Measurements from ENCODE around the gene DNAH1. TPM values are rescaled to one million over a fixed set of nuclear protein-coding genes. Genes with fewer than 3 reads are reported as not detected.

DNAH1 gene
- total and polyA plus RNA-seq, 5 donors, result 2.6 to 4.0 (median 3.6) TPM

GRCh38 chr3:52383446-52383845 is 67.3 kb downstream of the DNAH1 start:
- H3K9me3 ChIP-seq (ENCODE audit: control insufficient read depth, low read length), result no peaks in the 10 kb centered on the region
- ATAC-seq, result no peak
- H3K27me3 ChIP-seq (ENCODE audit: control insufficient read depth, insufficient read depth), result no peaks in the 10 kb centered on the region
- no peak overlapping the region for H3K4me3 ChIP-seq (ENCODE audit: low read length)
- 88% methylated on average over 14 of the region's 14 CpGs for WGBS
- H3K4me1 ChIP-seq (ENCODE audit: control insufficient read depth, insufficient read depth, low read length), result no peaks in the 10 kb centered on the region
- intact Hi-C loops (cut with DNase I), result no loop called here
- no peak overlapping the region for H3K27ac ChIP-seq (ENCODE audit: low read length)
- DNase-seq, result no peak

DNA sequence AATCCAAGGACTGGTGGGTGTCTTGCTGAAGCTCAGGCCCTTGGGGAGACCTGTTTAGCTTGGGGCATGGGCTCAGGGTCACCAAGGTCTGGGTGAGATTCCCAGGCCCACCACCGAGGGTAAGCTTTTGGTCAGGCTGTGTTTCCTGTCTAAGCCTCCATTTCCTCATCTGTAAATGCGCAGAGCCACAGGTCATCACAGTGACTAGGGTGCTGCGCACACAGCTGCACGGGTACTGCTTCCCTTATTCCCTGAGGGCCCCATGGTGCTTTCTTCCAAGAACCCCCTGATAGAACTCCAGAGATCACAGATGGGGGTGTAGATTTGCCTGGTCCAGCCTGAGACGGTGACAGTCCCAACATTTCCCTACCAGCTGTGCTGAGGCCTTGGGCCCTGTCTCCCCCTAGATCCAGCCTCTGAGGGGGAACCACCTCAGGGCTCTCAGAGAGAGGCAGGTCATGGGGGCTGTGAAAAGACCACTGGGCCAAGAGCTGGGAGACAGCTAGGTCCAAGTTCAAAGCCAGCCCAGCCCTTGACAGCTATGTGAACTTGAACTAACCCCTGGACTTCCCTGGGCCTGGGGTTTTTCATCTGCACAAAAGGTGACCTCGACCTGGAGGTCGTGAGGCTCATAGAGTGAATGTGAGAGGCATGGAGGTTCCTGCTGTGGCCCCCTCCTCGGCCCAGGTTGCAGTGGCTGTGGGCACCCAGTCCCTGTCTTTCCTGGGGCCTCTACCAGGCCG is 68.1 kb downstream of the DNAH1 start:
- H3K27ac ChIP-seq (ENCODE audit: low read length), result no peak overlapping the region
- intact Hi-C loops (cut with DNase I), result no loop called here
- no peak overlapping the region for H3K4me3 ChIP-seq (ENCODE audit: low read length)
- no peak for ATAC-seq
- no peaks in the 10 kb centered on the region for H3K9me3 ChIP-seq (ENCODE audit: control insufficient read depth, low read length)
- no peak for DNase-seq
- H3K4me1 ChIP-seq (ENCODE audit: control insufficient read depth, insufficient read depth, low read length), result no peaks in the 10 kb centered on the region
- 79% methylated on average over 9 of the region's 9 CpGs for WGBS
- no peaks in the 10 kb centered on the region for H3K27me3 ChIP-seq (ENCODE audit: control insufficient read depth, insufficient read depth)

GRCh38 chr3:52385157-52385556 is 69.0 kb downstream of the DNAH1 start:
- DNase-seq (no peak), ATAC-seq (no peak)
- WGBS, result 66% methylated on average over 10 of the region's 10 CpGs
- Histone ChIP-seq H3K9me3 (ENCODE audit: control insufficient read depth, low read length) (no peaks in the 10 kb centered on the region), H3K4me3 (ENCODE audit: low read length) (no peak overlapping the region), H3K27me3 (ENCODE audit: control insufficient read depth, insufficient read depth) (no peaks in the 10 kb centered on the region), H3K4me1 (ENCODE audit: control insufficient read depth, insufficient read depth, low read length) (no peaks in the 10 kb centered on the region), H3K27ac (ENCODE audit: low read length) (no peak overlapping the region)
- intact Hi-C loops (cut with DNase I), result no loop called here

- no peak for ATAC-seq
- WGBS, result 96% methylated on average over 2 of the region's 2 CpGs
- intact Hi-C loops (cut with DNase I), result no loop called here
Observed at GRCh38 chr3:52387481-52387880, 71.4 kb downstream of the DNAH1 start.

DNA sequence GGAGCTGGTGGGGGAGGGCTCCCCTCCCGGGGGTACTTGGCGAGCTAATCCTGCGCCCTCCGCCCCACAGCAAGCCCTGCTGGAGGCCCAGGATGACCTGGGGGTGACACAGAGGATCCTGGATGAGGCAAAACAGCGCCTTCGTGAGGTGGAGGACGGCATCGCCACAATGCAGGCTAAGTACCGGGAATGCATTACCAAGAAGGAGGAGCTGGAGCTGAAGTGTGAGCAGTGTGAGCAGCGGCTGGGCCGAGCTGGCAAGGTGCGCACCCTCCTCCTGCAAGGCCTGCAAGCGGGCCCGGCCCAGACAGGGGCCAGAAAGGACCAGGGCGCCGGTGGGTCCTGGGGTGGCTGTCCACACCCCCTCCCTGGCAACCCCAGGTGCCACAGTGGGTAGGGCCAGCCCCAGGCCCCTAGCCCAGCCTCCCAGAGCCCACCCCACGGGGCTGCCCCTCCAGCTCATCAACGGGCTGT is 72.3 kb downstream of the DNAH1 start:
- intact Hi-C loops (cut with DNase I), result no loop called here
- H3K4me1 ChIP-seq (ENCODE audit: control insufficient read depth, insufficient read depth, low read length), result no peaks in the 10 kb centered on the region
- H3K27ac ChIP-seq (ENCODE audit: low read length), result no peak overlapping the region
- peak in 1 of 3 donors; percentile 53 for DNase-seq
- ATAC-seq, result no peak
- WGBS, result 80% methylated on average over 18 of the region's 18 CpGs
- no peaks in the 10 kb centered on the region for H3K27me3 ChIP-seq (ENCODE audit: control insufficient read depth, insufficient read depth)
- no peaks in the 10 kb centered on the region for H3K9me3 ChIP-seq (ENCODE audit: control insufficient read depth, low read length)
- H3K4me3 ChIP-seq (ENCODE audit: low read length), result no peak overlapping the region

More at GRCh38 chr3:52387481-52387880, 71.4 kb downstream of the DNAH1 start:
- Histone ChIP-seq H3K27me3 (ENCODE audit: control insufficient read depth, insufficient read depth) (no peaks in the 10 kb centered on the region), H3K4me3 (ENCODE audit: low read length) (no peak overlapping the region), H3K27ac (ENCODE audit: low read length) (no peak overlapping the region), H3K4me1 (ENCODE audit: control insufficient read depth, insufficient read depth, low read length) (no peaks in the 10 kb centered on the region), H3K9me3 (ENCODE audit: control insufficient read depth, low read length) (no peaks in the 10 kb centered on the region)
- no peak for DNase-seq

- ATAC-seq (no peak), DNase-seq (peak in 1 of 3 donors; percentile 11)
- WGBS, result 94% methylated on average over 9 of the region's 9 CpGs
- H3K9me3 ChIP-seq (ENCODE audit: control insufficient read depth, low read length), result no peaks in the 10 kb centered on the region
- H3K4me3 ChIP-seq (ENCODE audit: low read length), result no peak overlapping the region
- intact Hi-C loops (cut with DNase I), result no loop called here
- no peaks in the 10 kb centered on the region for H3K27me3 ChIP-seq (ENCODE audit: control insufficient read depth, insufficient read depth)
- H3K4me1 ChIP-seq (ENCODE audit: control insufficient read depth, insufficient read depth, low read length), result no peaks in the 10 kb centered on the region
- no peak overlapping the region for H3K27ac ChIP-seq (ENCODE audit: low read length)
Observed at GRCh38 chr3:52388933-52389332, 72.8 kb downstream of the DNAH1 start.

- Histone ChIP-seq H3K4me1 (ENCODE audit: control insufficient read depth, insufficient read depth, low read length) (no peaks in the 10 kb centered on the region), H3K4me3 (ENCODE audit: low read length) (no peak overlapping the region), H3K9me3 (ENCODE audit: control insufficient read depth, low read length) (no peaks in the 10 kb centered on the region), H3K27ac (ENCODE audit: low read length) (no peak overlapping the region), H3K27me3 (ENCODE audit: control insufficient read depth, insufficient read depth) (no peaks in the 10 kb centered on the region)
- intact Hi-C loops (cut with DNase I), result no loop called here
- DNase-seq, result peak in 1 of 3 donors; percentile 29
- WGBS, result 97% methylated on average over 12 of the region's 12 CpGs
- no peak for ATAC-seq
Observed at GRCh38 chr3:52391096-52391495, 75.0 kb downstream of the DNAH1 start.

DNA sequence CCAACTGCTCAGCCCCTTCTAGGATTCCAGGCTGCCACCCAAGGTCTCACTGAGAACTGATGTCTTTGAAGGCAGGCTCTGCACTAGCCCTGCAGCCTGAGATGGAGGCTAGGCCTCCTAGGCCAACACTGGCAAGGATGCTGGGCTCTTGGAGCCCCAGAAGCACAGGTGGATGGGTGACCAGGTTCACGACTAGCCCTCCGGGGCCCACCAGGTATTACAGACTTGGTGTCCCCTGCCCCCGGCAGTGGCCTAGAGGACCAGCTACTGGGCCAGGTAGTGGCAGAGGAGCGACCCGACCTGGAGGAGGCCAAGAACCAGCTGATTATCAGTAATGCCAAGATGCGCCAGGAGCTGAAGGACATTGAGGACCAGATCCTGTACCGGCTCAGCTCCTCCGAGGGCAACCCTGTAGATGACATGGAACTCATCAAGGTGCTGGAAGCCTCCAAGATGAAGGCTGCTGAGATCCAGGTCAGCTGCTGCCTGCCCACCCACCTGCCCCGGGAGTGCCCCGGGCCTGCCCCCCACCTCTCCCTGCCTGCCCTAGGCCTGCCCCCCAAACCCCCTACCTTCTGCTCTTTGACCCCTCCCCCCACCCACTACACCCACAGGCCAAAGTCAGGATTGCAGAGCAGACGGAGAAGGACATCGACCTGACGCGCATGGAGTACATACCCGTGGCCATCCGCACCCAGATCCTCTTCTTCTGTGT is 76.3 kb downstream of the DNAH1 start:
- no peaks in the 10 kb centered on the region for H3K4me1 ChIP-seq (ENCODE audit: control insufficient read depth, insufficient read depth, low read length)
- intact Hi-C loops (cut with DNase I), result no loop called here
- H3K27me3 ChIP-seq (ENCODE audit: control insufficient read depth, insufficient read depth), result no peaks in the 10 kb centered on the region
- H3K4me3 ChIP-seq (ENCODE audit: low read length), result no peak overlapping the region
- DNase-seq (peak in 2 of 3 donors; percentile 41 to 45), ATAC-seq (no peak)
- H3K27ac ChIP-seq (ENCODE audit: low read length), result no peak overlapping the region
- 94% methylated on average over 16 of the region's 16 CpGs for WGBS
- no peaks in the 10 kb centered on the region for H3K9me3 ChIP-seq (ENCODE audit: control insufficient read depth, low read length)

DNA sequence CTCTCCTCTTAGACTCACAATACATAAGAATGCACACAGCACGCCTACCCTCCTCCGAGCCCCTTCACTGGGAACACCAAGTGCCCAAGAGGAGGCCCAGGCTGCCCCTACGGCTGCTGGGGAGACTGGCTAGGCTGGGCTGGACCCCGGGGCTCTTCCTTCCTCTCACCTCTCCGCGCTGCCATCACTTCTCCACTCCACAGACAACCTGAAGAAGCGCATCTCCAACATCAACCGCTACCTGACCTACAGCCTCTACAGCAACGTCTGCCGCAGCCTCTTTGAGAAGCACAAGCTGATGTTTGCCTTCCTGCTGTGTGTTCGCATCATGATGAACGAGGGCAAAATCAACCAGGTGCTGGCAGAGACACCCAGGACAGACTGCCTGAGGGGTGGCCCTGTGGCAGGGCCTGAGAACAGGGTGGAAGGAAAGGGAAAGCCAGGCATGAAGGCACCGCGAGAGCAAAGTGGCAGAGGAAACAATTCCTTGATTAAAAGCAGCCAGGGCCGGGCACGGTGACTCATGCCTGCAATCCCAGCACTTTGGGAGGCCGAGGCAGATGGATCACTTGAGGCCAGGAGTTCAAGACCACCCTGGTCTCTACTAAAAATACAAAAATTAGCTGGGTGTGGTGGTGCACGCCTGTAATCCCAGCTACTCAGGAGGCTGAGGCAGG is 77.2 kb downstream of the DNAH1 start:
- ATAC-seq (no peak), DNase-seq (peak in 2 of 3 donors; percentile 32 to 33)
- H3K4me1 ChIP-seq (ENCODE audit: control insufficient read depth, insufficient read depth, low read length), result no peaks in the 10 kb centered on the region
- H3K27ac ChIP-seq (ENCODE audit: low read length), result no peak overlapping the region
- WGBS, result 91% methylated on average over 18 of the region's 18 CpGs
- H3K9me3 ChIP-seq (ENCODE audit: control insufficient read depth, low read length), result no peaks in the 10 kb centered on the region
- no peaks in the 10 kb centered on the region for H3K27me3 ChIP-seq (ENCODE audit: control insufficient read depth, insufficient read depth)
- no peak overlapping the region for H3K4me3 ChIP-seq (ENCODE audit: low read length)
- intact Hi-C loops (cut with DNase I), result no loop called here

- intact Hi-C loops (cut with DNase I), result no loop called here
- Histone ChIP-seq H3K4me1 (ENCODE audit: control insufficient read depth, insufficient read depth, low read length) (no peaks in the 10 kb centered on the region), H3K9me3 (ENCODE audit: control insufficient read depth, low read length) (no peaks in the 10 kb centered on the region), H3K4me3 (ENCODE audit: low read length) (no peak overlapping the region), H3K27me3 (ENCODE audit: control insufficient read depth, insufficient read depth) (no peaks in the 10 kb centered on the region), H3K27ac (ENCODE audit: low read length) (no peak overlapping the region)
- ATAC-seq (no peak), DNase-seq (peak; percentile 6 to 19 (median 10))
- 92% methylated on average over 18 of the region's 18 CpGs for WGBS
Observed at GRCh38 chr3:52393959-52394670, 78.0 kb downstream of the DNAH1 start.
